Occipital lobe (tissue), 2 donors: ENCODE results near the gene CDC25C. TPM values are rescaled to one million over a fixed set of nuclear protein-coding genes. Genes with fewer than 3 reads are reported as not detected.
"Not testable (repeated sequence)": the region's sequence is repeated elsewhere in the genome, so short reads cannot be mapped to it uniquely, and the experiment has no call there.

ENCODE experiments used
- DNase-seq: peaks from one replicate; lab custom pipeline; 2025; lab: John Stamatoyannopoulos, UW
- total RNA-seq: library from RNA; depleted of rRNA; stranded (reverse); fragments of >200 nt; gene quantifications from one replicate; pipeline ENCODE4 v1.2.3, GENCODE V29; 2014

Gene CDC25C
- total RNA-seq, 1 donor from 2014 or later = 2.3 TPM

GRCh38 chr5:138346889-138347288 is 15.3 kb upstream of the CDC25C start:
- DNase-seq = no peak

- DNase-seq = no peak
These were observed 13.5 kb upstream of the CDC25C start for GRCh38 chr5:138344887-138345622.

- no peak for DNase-seq
These were observed 8.4 kb upstream of the CDC25C start for GRCh38 chr5:138340008-138340407.

GRCh38 chr5:138339464-138339863 is 7.9 kb upstream of the CDC25C start:
- no peak for DNase-seq

- DNase-seq = no peak
These were observed 7.5 kb upstream of the CDC25C start for GRCh38 chr5:138339091-138339456.

- no peak for DNase-seq
These were observed 6.9 kb upstream of the CDC25C start for GRCh38 chr5:138338411-138339090.

- DNase-seq = peak; percentile 90
These were observed 6.2 kb upstream of the CDC25C start, which contains the start of gene FAM53C for GRCh38 chr5:138337685-138338410. TSS of gene FAM53C (plus strand) at chr5:138338266. CDS start at chr5:138341336, 3,070 bp downstream.

GRCh38 chr5:138336952-138337684 is 5.5 kb upstream of the CDC25C start:
- DNase-seq = no peak

- no peak for DNase-seq
These were observed 3.4 kb upstream of the CDC25C start for GRCh38 chr5:138334867-138335447.

- DNase-seq = no peak
These were observed 673 bp downstream of the CDC25C start for GRCh38 chr5:138330813-138331448.

- DNase-seq = not testable (repeated sequence)
These were observed 13.4 kb downstream of the CDC25C start for GRCh38 chr5:138318211-138318610.

- no peak for DNase-seq
These were observed 15.2 kb downstream of the CDC25C start for GRCh38 chr5:138316355-138316754.

GRCh38 chr5:138315751-138316278 is 15.8 kb downstream of the CDC25C start:
- DNase-seq = no peak

GRCh38 chr5:138305797-138306196 is 25.8 kb downstream of the CDC25C start:
- DNase-seq = no peak

GRCh38 chr5:138303372-138303771 is 28.2 kb downstream of the CDC25C start:
- DNase-seq = no peak

- no peak for DNase-seq
These were observed 42.3 kb downstream of the CDC25C start for GRCh38 chr5:138289296-138289695.

GRCh38 chr5:138287246-138287645 is 44.4 kb downstream of the CDC25C start:
- DNase-seq = no peak

GRCh38 chr5:138282920-138283742 is 48.5 kb downstream of the CDC25C start:
- DNase-seq = no peak

- no peak for DNase-seq
These were observed 50.7 kb downstream of the CDC25C start for GRCh38 chr5:138280915-138281314.
